ENCODE data around the gene LRBA. TPM values are rescaled to one million over a fixed set of nuclear protein-coding genes. Genes with fewer than 3 reads are reported as not detected.
"Not testable (repeated sequence)": the region's sequence is repeated elsewhere in the genome, so short reads cannot be mapped to it uniquely, and the experiment has no call there.

LRBA gene
- polyA plus RNA-seq, 1 experiment = 23.4 TPM

DNA sequence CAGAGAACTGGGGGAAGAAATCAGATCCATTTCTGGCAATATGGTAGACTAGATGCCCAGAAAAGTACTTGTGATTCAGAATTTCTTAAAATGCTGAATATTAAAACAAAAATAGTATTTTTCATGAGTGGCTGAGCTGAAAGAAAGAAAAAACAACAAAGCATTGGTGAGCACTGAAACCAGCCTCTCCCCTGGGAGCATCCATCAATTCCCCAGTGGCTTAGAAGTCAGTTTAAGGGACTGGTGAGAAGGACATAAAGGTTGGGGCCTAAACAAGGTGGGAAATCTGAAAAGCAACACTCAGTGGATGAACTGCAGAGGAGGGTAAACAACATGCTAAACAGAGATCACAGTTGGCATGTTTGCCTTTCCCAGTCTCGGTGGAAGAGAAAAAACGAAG lies 20.4 kb downstream of the LRBA start:
- CTCF ChIA-PET = no interaction called here
- H3K4me3 ChIP-seq (ENCODE audit: low read depth, low read length) = no peak overlapping the region
- no peak overlapping the region for H3K27ac ChIP-seq (ENCODE audit: low read depth, low read length)
- no peak for DNase-seq (ENCODE audit: low read depth, low spot score)
- POLR2A ChIA-PET = no interaction called here
- TF ChIP-seq, protein P1, sequence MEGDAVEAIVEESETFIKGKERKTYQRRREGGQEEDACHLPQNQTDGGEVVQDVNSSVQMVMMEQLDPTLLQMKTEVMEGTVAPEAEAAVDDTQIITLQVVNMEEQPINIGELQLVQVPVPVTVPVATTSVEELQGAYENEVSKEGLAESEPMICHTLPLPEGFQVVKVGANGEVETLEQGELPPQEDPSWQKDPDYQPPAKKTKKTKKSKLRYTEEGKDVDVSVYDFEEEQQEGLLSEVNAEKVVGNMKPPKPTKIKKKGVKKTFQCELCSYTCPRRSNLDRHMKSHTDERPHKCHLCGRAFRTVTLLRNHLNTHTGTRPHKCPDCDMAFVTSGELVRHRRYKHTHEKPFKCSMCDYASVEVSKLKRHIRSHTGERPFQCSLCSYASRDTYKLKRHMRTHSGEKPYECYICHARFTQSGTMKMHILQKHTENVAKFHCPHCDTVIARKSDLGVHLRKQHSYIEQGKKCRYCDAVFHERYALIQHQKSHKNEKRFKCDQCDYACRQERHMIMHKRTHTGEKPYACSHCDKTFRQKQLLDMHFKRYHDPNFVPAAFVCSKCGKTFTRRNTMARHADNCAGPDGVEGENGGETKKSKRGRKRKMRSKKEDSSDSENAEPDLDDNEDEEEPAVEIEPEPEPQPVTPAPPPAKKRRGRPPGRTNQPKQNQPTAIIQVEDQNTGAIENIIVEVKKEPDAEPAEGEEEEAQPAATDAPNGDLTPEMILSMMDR (IDR thresholded peaks at IDR 0.05; ENCODE audit: low read depth, low read length) = no peak
- no peaks in the 10 kb centered on the region for H3K9me3 ChIP-seq (ENCODE audit: control insufficient read depth, insufficient read depth, low read length)
- H3K27me3 ChIP-seq (ENCODE audit: control insufficient read depth, insufficient read depth, low read length) = no peaks in the 10 kb centered on the region

DNA sequence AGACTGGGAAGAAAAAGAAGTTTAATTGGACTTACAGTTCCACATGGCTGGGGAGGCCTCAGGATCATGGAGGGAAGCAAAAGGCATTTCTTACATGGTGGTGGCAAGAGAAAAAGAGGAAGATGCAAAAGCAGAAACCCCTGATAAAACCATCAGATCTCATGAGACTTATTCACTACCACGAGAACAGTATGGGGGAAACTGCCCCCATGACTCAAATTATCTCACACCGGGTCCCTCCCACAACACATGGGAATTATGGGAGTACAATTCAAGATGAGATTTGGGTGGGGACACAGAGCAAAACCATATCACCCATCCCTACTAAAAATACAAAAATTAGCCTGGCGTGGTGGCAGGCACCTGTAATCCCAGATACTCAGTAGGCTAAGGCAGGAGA lies 21.5 kb downstream of the LRBA start:
- H3K27ac ChIP-seq (ENCODE audit: low read depth, low read length); DNase-seq (ENCODE audit: low read depth, low spot score); CTCF ChIA-PET; H3K4me3 ChIP-seq (ENCODE audit: low read depth, low read length); H3K9me3 ChIP-seq (ENCODE audit: control insufficient read depth, insufficient read depth, low read length); H3K27me3 ChIP-seq (ENCODE audit: control insufficient read depth, insufficient read depth, low read length); POLR2A ChIA-PET: not testable (repeated sequence)

DNA sequence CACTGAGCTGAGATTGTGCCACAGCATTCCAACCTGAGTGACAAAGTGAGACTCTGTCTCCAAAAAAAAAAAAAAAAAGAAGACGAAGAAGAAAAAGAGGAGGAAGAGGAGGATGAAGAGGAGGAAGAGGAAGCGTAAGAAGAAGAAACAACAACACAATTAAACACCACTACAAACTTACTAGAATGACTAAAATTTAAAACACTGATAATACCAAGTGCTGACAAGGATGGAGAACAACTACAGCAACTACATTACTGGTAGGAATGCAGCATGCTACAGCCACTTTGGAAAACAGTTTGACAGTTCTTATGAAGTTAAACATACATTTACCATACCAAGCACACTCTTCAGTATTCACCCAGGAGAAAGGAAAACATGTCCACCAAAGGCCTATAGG lies 24.1 kb downstream of the LRBA start:
- ChIA-PET POLR2A (no interaction called here), CTCF (no interaction called here)
- Histone ChIP-seq H3K27ac (ENCODE audit: low read depth, low read length) (no peak overlapping the region), H3K27me3 (ENCODE audit: control insufficient read depth, insufficient read depth, low read length) (no peaks in the 10 kb centered on the region), H3K4me3 (ENCODE audit: low read depth, low read length) (no peak overlapping the region), H3K9me3 (ENCODE audit: control insufficient read depth, insufficient read depth, low read length) (no peaks in the 10 kb centered on the region)
- no peak for DNase-seq (ENCODE audit: low read depth, low spot score)
- TF ChIP-seq, protein P1 (IDR thresholded peaks at IDR 0.05; ENCODE audit: low read depth, low read length) = no peak

DNA sequence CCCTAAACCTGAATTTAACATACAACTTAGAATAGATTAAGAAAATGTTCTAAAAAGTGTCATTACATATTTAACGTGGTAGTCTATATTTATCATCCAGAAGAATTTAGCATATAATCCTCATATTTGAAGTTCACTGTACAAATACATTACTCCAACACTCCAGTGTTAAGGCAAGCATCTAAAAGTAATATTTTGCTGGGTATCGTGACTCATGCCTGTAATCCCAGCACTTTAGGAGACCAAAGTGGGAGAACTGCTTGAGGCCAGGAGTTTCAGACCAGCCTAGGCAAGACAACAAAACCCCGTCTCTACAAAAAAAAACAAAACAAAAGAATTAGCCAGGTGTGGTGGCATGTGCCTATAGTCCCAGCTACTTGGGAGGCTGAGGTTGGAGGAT lies 24.8 kb downstream of the LRBA start:
- H3K27me3 ChIP-seq (ENCODE audit: control insufficient read depth, insufficient read depth, low read length) = no peaks in the 10 kb centered on the region
- no peak for DNase-seq (ENCODE audit: low read depth, low spot score)
- POLR2A ChIA-PET = no interaction called here
- TF ChIP-seq, protein P1 (IDR thresholded peaks at IDR 0.05; ENCODE audit: low read depth, low read length) = no peak
- H3K27ac ChIP-seq (ENCODE audit: low read depth, low read length) = no peak overlapping the region
- no peaks in the 10 kb centered on the region for H3K9me3 ChIP-seq (ENCODE audit: control insufficient read depth, insufficient read depth, low read length)
- CTCF ChIA-PET = no interaction called here
- H3K4me3 ChIP-seq (ENCODE audit: low read depth, low read length) = no peak overlapping the region

DNA sequence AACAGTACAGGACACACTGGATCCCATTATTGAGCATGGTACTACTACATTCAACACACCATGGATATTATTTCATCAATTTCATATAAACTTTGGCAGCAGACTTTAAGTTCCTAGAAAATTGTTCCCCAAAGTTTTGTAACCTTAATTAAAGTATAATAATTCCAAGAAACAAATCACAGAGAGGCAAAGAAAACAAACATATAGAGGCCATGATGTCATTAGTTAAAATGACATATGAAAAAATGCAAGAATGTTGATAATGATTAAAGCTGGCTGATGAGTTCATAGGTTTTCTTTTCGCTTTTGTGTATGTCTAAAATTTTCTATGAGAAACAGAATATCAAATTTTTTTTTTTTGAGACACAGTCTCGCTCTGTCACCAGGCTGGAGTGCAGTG lies 26.8 kb downstream of the LRBA start:
- no peak for DNase-seq (ENCODE audit: low read depth, low spot score)
- no peaks in the 10 kb centered on the region for H3K27me3 ChIP-seq (ENCODE audit: control insufficient read depth, insufficient read depth, low read length)
- no peaks in the 10 kb centered on the region for H3K9me3 ChIP-seq (ENCODE audit: control insufficient read depth, insufficient read depth, low read length)
- TF ChIP-seq, protein P1 (IDR thresholded peaks at IDR 0.05; ENCODE audit: low read depth, low read length) = no peak
- CTCF ChIA-PET = no interaction called here
- no peak overlapping the region for H3K4me3 ChIP-seq (ENCODE audit: low read depth, low read length)
- POLR2A ChIA-PET = no interaction called here
- no peak overlapping the region for H3K27ac ChIP-seq (ENCODE audit: low read depth, low read length)

DNA sequence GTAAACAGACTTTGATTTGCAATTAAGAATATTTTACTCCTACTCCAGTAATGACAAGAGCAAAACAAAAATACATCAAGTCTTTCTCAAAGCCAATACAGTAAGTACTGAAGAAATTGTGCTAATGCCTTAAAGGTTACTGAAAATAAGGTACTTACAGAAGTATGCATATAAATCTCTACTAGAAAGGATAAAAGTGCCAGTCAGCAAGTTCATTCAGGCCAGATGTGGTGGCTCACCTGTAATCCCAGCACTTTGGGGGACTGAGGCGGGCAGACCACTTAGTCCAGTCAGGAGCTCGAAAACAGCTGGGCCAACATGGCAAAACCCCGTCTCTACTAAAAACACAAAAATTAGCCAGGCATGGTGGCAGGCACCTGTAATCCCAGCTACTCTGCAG lies 27.9 kb downstream of the LRBA start:
- no peak for DNase-seq (ENCODE audit: low read depth, low spot score)
- Histone ChIP-seq H3K27me3 (ENCODE audit: control insufficient read depth, insufficient read depth, low read length) (no peaks in the 10 kb centered on the region), H3K4me3 (ENCODE audit: low read depth, low read length) (no peak overlapping the region), H3K9me3 (ENCODE audit: control insufficient read depth, insufficient read depth, low read length) (no peaks in the 10 kb centered on the region), H3K27ac (ENCODE audit: low read depth, low read length) (no peak overlapping the region)
- TF ChIP-seq, protein P1 (IDR thresholded peaks at IDR 0.05; ENCODE audit: low read depth, low read length) = no peak
- ChIA-PET CTCF (no interaction called here), POLR2A (no interaction called here)

All from AG04450 (cell line).